ENCODE data around the gene ELMOD1.

GRCh38 chr11:107655602-107656001, 64.7 kb downstream of the ELMOD1 start:
- TF ChIP-seq CTCF (conservative IDR thresholded peaks at IDR 0.05; ENCODE audit: low read depth, low read length) = no peak
- TF ChIP-seq EZH2 (IDR thresholded peaks at IDR 0.05; ENCODE audit: borderline replicate concordance, low read depth, low read length, poor library complexity, severe bottlenecking) = no peak
